Astrocyte of the cerebellum (primary cell): ENCODE measurements around the gene ORAI3.

Experiments used
- DNase-seq: peaks from one replicate; pipeline ENCODE4 v3.0.0-alpha.2; 2011; ENCODE audit warnings: low read depth
- H3K4me3 ChIP-seq: 2 replicates; pipeline ENCODE4 v1.5.1; 2011; ENCODE audit warnings: mild to moderate bottlenecking, low read depth, low read length, moderate library complexity
- in situ Hi-C: cut with HindIII; loops from 2 replicates; pipeline ENCODE4 v1.10.0; 2017; ENCODE audit warnings: low sequenced_read_pairs
- TF ChIP-seq, protein P1 (sequence below): IDR thresholded peaks from 2 replicates; pipeline ENCODE4 v1.5.1; 2012; ENCODE audit warnings: low read length, low read depth, moderate library complexity, mild to moderate bottlenecking; ENCODE audit errors: missing control alignments

Gene ORAI3

DNA sequence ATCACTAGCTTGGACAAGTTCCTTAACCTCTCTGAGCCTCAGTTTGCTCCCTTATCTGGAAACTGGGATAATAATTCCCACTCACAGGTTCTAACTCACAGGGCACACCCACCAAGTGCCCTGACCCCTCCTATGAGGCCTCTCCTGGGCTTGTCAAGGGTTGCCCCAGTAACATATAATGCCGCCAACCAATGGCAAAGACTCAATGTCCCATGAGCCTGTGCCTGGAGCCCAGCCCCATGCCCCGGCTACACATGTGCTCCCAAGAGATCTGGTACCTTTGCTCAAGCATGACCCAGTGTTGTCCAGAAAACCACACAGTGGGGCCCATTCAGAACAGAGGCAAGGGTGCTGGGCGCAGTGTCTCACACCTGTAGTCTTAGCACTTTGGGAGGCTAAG, 34.0 kb upstream of the ORAI3 start:
- no peak for DNase-seq
- H3K4me3 ChIP-seq: no peak overlapping the region
- in situ Hi-C loops: no loop called here
- TF ChIP-seq, protein P1, sequence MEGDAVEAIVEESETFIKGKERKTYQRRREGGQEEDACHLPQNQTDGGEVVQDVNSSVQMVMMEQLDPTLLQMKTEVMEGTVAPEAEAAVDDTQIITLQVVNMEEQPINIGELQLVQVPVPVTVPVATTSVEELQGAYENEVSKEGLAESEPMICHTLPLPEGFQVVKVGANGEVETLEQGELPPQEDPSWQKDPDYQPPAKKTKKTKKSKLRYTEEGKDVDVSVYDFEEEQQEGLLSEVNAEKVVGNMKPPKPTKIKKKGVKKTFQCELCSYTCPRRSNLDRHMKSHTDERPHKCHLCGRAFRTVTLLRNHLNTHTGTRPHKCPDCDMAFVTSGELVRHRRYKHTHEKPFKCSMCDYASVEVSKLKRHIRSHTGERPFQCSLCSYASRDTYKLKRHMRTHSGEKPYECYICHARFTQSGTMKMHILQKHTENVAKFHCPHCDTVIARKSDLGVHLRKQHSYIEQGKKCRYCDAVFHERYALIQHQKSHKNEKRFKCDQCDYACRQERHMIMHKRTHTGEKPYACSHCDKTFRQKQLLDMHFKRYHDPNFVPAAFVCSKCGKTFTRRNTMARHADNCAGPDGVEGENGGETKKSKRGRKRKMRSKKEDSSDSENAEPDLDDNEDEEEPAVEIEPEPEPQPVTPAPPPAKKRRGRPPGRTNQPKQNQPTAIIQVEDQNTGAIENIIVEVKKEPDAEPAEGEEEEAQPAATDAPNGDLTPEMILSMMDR: no peak

DNA sequence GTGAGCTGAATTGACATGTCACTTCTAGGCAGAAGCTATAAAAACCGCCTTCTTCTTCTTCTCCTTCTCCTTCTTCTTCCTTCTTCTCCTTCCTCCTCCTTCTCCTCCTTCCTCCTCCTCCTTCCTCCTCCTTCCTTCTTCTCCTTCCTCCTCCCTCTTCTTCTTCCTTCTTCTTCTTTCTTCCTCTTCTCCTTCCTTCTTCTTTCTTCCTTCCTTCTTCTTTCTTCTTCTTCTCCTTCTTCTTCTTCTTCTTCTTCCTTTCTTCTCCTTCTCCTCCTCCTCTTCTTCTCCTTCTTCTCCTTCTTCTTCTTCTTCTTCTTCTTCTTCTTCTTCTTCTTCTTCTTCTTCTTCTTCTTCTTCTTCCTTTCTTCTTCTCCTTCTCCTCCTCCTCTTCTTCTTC, 30.3 kb upstream of the ORAI3 start:
- H3K4me3 ChIP-seq: no peak overlapping the region
- in situ Hi-C loops: no loop called here
- TF ChIP-seq, protein P1: no peak
- DNase-seq: no peak

- in situ Hi-C loops: no loop called here
- TF ChIP-seq, protein P1: no peak
- no peak overlapping the region for H3K4me3 ChIP-seq
- DNase-seq: no peak
Measured at GRCh38 chr16:30920891-30921290, 28.0 kb upstream of the ORAI3 start.

GRCh38 chr16:30921459-30921747, 27.5 kb upstream of the ORAI3 start:
- peak overlapping the region; percentile 62 for H3K4me3 ChIP-seq
- in situ Hi-C loops: no loop called here
- no peak for DNase-seq
- TF ChIP-seq, protein P1: no peak

DNA sequence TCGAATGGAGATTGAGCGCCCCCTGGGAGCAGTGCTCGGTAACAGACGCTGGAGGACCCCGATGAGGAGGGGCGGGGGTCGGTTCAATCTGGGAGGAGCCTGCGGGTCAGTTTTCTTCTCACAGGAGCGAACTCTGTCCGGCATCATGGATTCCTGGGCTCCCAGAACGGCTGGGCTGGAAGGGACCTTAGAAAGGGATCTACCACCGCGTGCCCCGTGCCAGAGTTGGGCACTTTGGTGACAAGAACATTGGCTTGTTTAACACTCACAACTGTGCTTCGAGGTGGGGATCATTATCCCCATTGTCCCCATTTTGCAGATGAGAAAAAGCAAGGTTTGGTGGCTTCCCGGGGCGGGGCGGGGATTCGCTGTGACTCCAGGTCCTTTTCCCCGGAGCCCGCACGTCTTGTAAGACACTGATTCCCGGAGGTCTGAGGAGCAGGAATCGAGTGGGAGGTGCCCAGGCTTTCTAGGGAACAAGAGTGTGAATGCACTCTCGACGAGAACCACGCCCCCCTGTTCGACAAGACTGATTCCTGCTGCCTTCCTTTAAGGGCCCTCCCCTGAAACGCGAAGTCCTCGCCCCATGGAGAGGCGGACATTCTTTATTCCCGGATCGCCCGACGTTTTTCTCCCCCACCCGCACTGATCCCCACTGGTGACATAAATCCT, 27.0 kb upstream of the ORAI3 start:
- peak overlapping the region; percentile 62 for H3K4me3 ChIP-seq
- in situ Hi-C loops: no loop called here
- TF ChIP-seq, protein P1: peak; percentile 90

DNA sequence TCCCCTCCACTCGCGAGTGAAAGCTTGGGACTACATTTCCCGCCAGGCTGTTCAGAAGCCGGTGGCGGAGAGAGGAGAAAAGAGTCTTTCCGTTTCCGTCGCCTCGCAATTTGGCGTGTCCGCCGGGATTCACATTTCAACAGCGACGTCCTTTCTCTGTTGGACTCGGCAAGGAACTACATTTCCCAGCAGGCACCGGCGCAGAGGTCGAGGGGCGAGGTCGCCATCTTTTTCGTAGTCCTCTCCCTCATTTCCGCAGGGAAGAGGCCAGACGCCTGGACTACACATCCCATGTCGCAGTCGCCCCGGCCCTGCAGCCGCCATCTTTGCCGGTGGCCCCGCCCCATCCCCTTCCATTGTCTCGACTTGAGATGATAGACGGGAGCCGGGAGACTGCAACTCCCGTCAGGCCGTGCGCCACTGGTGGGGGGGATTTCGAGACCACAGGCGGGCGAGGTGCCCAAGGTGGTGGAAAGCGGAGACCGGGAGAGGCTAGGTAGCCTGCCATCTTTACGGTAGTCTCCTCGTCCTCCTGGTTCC, 26.4 kb upstream of the ORAI3 start:
- in situ Hi-C loops: no loop called here
- DNase-seq: peak; percentile 99
- TF ChIP-seq, protein P1: no peak
- H3K4me3 ChIP-seq: peak overlapping the region; percentile 62

More for the DNA sequence above, 27.0 kb upstream of the ORAI3 start:
- peak; percentile 85 for DNase-seq
